Prostate gland (tissue), 2 donors: ENCODE data around the gene GRID1.

Experiments used
- CTCF ChIP-seq, 4 experiments: fragments of 200-600 bp in 2 of 4; fragments of 450-650 bp in 2 of 4; sonication (generic) in 2 of 4; IDR thresholded peaks; 1 replicate in 3 of 4; 2 replicates in 1 of 4; pipeline ENCODE4 v1.5.1; 2016 to 2019; ENCODE audit warnings: antibody characterized with exemption in 4 of 4, mild to moderate bottlenecking in 2 of 4, moderate library complexity in 2 of 4
- POLR2AphosphoS5 ChIP-seq: sonication (generic); formaldehyde crosslinking; IDR thresholded peaks from one replicate; pipeline ENCODE4 v1.6.1; 2017; ENCODE audit warnings: antibody characterized with exemption

GRCh38 chr10:86362586-86363183 is 3.9 kb downstream of the GRID1 start:
- TF ChIP-seq CTCF (IDR thresholded peaks at IDR 0.05) (no peak), POLR2AphosphoS5 (no peak)
